Keratinocyte (primary cell): Measurements from ENCODE around the gene GPR15LG.

Source experiments
- CTCF ChIP-seq, 3 experiments: IDR thresholded peaks in 1 of 3; conservative IDR thresholded peaks in 1 of 3; optimal IDR thresholded peaks in 1 of 3; 2 replicates in 2 of 3; 3 replicates in 1 of 3; pipeline versions ENCODE3 to v1.5.1; 2011; ENCODE audit warnings: low read length in 3 of 3, mild to moderate bottlenecking in 3 of 3, moderate library complexity in 2 of 3, control low read depth in 1 of 3, inconsistent platforms in 1 of 3; ENCODE audit not compliant: insufficient read depth in 2 of 3; ENCODE audit errors: extremely low read depth in 1 of 3
- EZH2 ChIP-seq: IDR thresholded peaks from one replicate; pipeline ENCODE4 v1.6.1; 2012; ENCODE audit warnings: inconsistent platforms, mild to moderate bottlenecking, low read length, moderate library complexity

- TF ChIP-seq EZH2, result no peak
- TF ChIP-seq CTCF (optimal IDR thresholded peaks at IDR 0.05 in 1 of 3, IDR thresholded peaks at IDR 0.05 in 1 of 3, conservative IDR thresholded peaks at IDR 0.05 in 1 of 3; ENCODE audit: extremely low read depth in 1 of 3, insufficient read depth in 2 of 3, low read length in 3 of 3), result peak; percentile 3 to 46 (median 24)
Observed at GRCh38 chr10:84139126-84140035, 34.2 kb upstream of the GPR15LG start, which contains the start of gene GHITM.
